Measurements from ENCODE around the gene DSCAM. TPM values are rescaled to one million over a fixed set of nuclear protein-coding genes. Genes with fewer than 3 reads are reported as not detected.
A peak's percentile ranks its signal among the peaks of the same experiment; 100 is the strongest.
"Not testable (repeated sequence)": the region's sequence is repeated elsewhere in the genome, so short reads cannot be mapped to it uniquely, and the experiment has no call there.

DSCAM gene
- total RNA-seq, 6 experiments from 2014 or later, result 1.0 to 1.3 (median 1.1) TPM

DNA sequence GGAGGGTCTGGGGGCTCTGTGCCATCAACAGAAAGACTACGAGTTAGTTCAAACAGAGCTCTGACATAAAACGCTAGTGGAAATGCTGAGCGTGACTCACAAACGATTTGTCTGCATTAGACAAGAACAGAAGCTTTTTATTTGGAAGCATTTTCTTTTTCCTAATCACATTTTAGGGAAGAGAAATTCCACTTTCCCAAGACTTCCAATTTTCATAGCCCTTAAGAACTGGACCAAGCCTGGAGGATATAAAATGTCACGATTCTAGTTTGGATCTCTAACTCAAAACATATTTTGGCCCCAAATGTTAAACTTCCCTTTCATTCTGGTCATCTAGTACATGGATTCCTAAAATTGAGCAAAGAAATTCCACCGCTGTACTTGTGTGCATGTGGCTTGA, 659.7 kb downstream of the DSCAM start:
- TF ChIP-seq, protein P1, sequence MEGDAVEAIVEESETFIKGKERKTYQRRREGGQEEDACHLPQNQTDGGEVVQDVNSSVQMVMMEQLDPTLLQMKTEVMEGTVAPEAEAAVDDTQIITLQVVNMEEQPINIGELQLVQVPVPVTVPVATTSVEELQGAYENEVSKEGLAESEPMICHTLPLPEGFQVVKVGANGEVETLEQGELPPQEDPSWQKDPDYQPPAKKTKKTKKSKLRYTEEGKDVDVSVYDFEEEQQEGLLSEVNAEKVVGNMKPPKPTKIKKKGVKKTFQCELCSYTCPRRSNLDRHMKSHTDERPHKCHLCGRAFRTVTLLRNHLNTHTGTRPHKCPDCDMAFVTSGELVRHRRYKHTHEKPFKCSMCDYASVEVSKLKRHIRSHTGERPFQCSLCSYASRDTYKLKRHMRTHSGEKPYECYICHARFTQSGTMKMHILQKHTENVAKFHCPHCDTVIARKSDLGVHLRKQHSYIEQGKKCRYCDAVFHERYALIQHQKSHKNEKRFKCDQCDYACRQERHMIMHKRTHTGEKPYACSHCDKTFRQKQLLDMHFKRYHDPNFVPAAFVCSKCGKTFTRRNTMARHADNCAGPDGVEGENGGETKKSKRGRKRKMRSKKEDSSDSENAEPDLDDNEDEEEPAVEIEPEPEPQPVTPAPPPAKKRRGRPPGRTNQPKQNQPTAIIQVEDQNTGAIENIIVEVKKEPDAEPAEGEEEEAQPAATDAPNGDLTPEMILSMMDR (IDR thresholded peaks at IDR 0.05), result no peak
- Mint-ChIP-seq H3K27ac (no peak overlapping the region), H3K4me3 (no peak overlapping the region; the same call in 1 of the 2 replicates), H3K9me3 (peaks cover 18% of the 10 kb centered on the region), H3K4me1 (ENCODE audit: low read depth) (peaks cover 18% of the 10 kb centered on the region), H3K36me3 (ENCODE audit: low read depth) (peaks cover 11% of the 10 kb centered on the region), H3K27me3 (ENCODE audit: insufficient read depth) (peaks cover 2% of the 10 kb centered on the region; the same call in 1 of the 2 replicates)
- DNase-seq, result no peak

DNA sequence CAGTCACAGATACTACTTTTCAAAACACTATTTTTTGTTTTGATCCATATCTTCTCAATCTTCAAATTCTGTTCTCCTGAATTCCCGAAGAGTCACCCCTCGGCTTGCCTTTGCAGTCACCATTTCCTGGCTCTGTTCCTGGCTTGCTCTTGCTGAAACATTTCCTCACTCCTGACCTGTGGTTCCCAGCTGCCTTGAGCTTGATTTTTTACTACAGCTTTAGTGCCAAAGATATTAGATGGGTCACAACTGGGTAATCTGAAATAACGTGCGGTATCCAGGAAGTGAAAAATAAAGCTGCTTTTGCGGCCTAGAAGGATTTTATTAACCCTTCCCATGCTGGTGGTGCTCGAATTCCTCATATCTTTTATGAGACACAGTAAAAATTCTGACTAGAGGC, 660.9 kb downstream of the DSCAM start:
- Mint-ChIP-seq H3K4me1 (ENCODE audit: low read depth) (peaks cover 16% of the 10 kb centered on the region), H3K9me3 (peaks cover 26% of the 10 kb centered on the region), H3K36me3 (ENCODE audit: low read depth) (peaks cover 18% of the 10 kb centered on the region), H3K27me3 (ENCODE audit: insufficient read depth) (peaks cover 2% of the 10 kb centered on the region; the same call in 1 of the 2 replicates), H3K4me3 (no peak overlapping the region), H3K27ac (peak overlapping the region; percentile 10)
- TF ChIP-seq, protein P1 (IDR thresholded peaks at IDR 0.05), result no peak
- peak; percentile 67 for DNase-seq

DNA sequence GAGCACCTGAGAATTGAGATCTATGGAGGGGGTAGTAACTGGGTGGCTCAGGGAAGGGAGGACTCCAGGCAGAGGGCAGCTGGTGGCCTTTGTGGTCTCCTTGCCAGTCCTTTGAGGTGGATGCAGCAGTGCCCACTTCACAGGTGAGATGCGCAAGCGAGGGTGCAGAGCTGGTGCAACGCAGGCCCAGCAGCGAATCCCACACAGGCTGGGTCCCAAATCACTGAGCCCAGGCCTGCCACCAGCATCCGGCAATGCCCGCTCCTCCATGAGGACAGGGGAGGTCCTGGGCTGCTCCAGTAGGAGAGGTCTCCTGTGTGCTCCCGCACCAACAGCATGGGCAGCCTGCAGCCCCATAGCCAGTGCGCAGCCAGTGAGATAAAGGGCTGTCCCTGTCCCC, 661.8 kb downstream of the DSCAM start:
- Mint-ChIP-seq H3K4me3 (no peak overlapping the region), H3K4me1 (ENCODE audit: low read depth) (peaks cover 16% of the 10 kb centered on the region), H3K36me3 (ENCODE audit: low read depth) (peaks cover 18% of the 10 kb centered on the region), H3K27me3 (ENCODE audit: insufficient read depth) (peaks cover 2% of the 10 kb centered on the region; the same call in 1 of the 2 replicates), H3K27ac (no peak overlapping the region), H3K9me3 (peaks cover 29% of the 10 kb centered on the region)
- TF ChIP-seq, protein P1 (IDR thresholded peaks at IDR 0.05), result no peak
- DNase-seq, result no peak

DNA sequence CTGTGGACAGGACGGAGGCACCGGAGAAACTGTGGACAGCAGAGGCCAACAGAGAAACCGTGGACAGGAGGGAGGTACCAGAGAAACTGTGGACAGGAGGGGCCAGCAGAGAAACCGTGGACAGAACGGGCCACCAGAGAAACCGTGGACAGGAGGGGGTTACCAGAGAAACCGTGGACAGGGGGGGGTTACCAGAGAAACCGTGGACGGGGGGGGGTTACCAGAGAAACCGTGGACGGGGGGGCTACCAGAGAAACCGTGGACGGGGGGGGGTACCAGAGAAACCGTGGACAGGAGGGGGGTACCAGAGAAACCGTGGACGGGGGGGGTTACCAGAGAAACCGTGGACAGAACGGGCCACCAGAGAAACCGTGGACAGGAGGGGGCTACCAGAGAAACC, 664.5 kb downstream of the DSCAM start:
- H3K27ac Mint-ChIP-seq; H3K4me3 Mint-ChIP-seq; H3K27me3 Mint-ChIP-seq (ENCODE audit: insufficient read depth); DNase-seq: not testable (repeated sequence)
- H3K4me1 Mint-ChIP-seq (ENCODE audit: low read depth), result peaks cover 16% of the 10 kb centered on the region
- H3K9me3 Mint-ChIP-seq, result peaks cover 23% of the 10 kb centered on the region
- H3K36me3 Mint-ChIP-seq (ENCODE audit: low read depth), result peaks cover 10% of the 10 kb centered on the region

DNA sequence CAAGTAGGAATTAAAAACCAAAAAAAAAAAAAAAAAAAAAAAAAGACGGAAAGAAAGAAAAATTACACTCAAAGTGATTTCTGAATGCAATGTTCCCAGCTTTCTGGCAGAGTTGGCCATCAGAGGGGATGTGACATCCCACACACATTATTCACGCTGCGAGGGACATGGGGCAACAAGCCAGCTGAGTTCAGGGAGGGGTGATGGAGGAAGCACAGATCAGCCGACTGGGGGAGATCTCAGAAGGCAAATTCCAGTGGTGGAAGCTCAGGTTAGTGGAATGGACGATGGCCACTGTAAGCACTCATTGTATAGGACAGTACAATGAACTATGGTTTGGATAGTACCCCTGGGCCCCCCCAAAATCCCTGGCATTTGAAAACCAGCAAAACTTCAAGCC, 667.8 kb downstream of the DSCAM start:
- H3K27me3 Mint-ChIP-seq (ENCODE audit: insufficient read depth), result no peaks in the 10 kb centered on the region
- no peak overlapping the region for H3K4me3 Mint-ChIP-seq
- H3K27ac Mint-ChIP-seq, result no peak overlapping the region
- peaks cover 26% of the 10 kb centered on the region for H3K9me3 Mint-ChIP-seq
- no peak for DNase-seq
- peaks cover 10% of the 10 kb centered on the region for H3K36me3 Mint-ChIP-seq (ENCODE audit: low read depth)
- H3K4me1 Mint-ChIP-seq (ENCODE audit: low read depth), result no peaks in the 10 kb centered on the region
- TF ChIP-seq, protein P1 (IDR thresholded peaks at IDR 0.05), result no peak

DNA sequence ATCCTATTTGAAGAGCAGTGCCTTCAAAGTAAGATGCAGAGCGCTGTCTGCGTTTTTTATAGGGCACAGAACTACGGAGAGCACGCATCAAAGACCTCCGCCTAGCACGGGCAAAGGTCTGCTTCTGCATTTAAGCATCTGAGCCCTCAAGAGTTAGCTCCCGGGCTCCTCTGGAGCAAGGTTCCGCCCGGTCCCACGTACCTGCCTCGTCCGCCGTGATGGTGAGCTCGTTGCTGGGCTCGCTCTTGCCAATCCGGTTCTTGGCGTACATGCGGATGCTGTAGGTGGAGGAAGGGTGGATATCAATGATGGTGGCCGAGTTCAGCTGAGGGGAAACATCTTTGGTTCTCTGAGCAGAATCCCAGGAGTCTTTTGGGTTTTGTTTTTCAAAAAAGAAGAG, 668.2 kb downstream of the DSCAM start:
- H3K27me3 Mint-ChIP-seq (ENCODE audit: insufficient read depth), result no peaks in the 10 kb centered on the region
- peaks cover 10% of the 10 kb centered on the region for H3K36me3 Mint-ChIP-seq (ENCODE audit: low read depth)
- no peak overlapping the region for H3K4me3 Mint-ChIP-seq
- peaks cover 26% of the 10 kb centered on the region for H3K9me3 Mint-ChIP-seq
- TF ChIP-seq, protein P1 (IDR thresholded peaks at IDR 0.05), result no peak
- no peaks in the 10 kb centered on the region for H3K4me1 Mint-ChIP-seq (ENCODE audit: low read depth)
- H3K27ac Mint-ChIP-seq, result no peak overlapping the region
- no peak for DNase-seq

All from HFFc6 (cell line).